Activated naive CD4-positive, alpha-beta T cell (primary cell): ENCODE measurements around the gene ENC1.
"Not testable (repeated sequence)": the region's sequence is repeated elsewhere in the genome, so short reads cannot be mapped to it uniquely, and the experiment has no call there.

Experiments used
- DNase-seq, 4 experiments: peaks; one replicate each; lab custom pipeline; 2025; lab: John Stamatoyannopoulos, UW

Gene ENC1

DNA sequence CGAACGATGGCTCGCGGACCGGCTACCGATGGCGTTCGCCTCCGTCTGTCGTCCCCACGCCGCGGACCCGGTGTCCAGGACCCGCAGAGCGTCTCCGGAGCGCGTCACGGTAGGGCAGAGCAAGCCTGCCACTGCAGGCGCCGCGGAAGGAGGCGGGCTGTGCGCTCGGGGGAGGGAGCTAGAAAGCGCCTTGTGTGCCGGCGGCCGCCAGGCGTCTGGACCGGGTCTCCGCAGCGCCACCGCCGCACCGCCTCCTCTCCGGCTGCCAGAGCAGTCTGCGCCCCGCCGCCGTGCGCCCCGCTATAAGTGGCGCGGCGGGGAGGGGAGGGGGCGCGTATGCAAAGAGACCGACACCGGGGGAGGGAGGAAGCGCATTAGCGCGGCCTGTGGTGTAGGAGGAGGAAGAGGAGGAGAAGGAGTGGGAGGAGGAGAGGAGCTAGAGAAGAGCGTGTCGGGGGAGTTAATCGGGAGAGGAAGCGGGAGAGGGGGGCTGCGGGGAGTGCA is at the start of gene ENC1:
ENC1 (minus strand) TSS at position 279 of the 504 bp plus-strand sequence. CDS start 4,243 bp downstream, outside the sequence.
- peak; percentile 35 to 74 (median 46) for DNase-seq

DNA sequence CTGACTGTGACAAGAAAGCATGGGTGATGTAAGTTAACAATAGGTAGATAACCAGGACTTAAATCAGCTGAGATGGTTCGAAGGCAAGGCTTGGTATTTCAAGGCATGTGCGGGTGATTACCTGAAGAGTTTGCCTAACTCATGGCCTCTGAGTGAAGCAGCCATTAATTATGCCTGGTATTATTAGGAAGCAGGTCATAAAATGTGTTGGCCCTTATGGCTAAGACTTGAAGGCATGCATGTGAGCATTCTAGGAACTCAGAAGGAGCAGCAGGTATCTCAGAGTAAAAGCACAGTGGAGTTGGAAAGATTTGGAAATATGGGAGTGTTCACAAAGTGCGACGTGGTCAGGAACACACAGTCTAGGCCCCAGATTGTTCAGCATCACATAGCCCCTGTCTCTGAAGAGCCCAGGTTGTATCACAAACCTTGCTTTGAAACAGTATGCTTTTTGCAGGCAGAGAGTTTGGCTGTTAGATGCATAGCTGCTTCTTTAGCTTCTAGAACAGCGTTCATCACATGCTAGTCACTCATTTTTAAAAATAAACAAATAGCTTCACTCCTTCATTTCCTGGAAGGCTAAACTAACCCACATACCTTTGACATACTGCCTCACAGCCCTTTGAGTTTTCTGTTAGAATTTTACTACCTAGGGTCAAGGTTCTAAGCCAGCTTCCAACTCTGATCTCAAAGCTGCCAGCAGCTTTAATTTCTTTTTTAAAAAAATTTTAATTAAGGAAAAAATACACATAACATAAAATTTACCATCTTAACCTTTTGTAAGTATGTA is 46.6 kb upstream of the ENC1 start:
- no peak for DNase-seq

- DNase-seq, result no peak
Observed at GRCh38 chr5:74685979-74686631, 45.6 kb upstream of the ENC1 start.

DNA sequence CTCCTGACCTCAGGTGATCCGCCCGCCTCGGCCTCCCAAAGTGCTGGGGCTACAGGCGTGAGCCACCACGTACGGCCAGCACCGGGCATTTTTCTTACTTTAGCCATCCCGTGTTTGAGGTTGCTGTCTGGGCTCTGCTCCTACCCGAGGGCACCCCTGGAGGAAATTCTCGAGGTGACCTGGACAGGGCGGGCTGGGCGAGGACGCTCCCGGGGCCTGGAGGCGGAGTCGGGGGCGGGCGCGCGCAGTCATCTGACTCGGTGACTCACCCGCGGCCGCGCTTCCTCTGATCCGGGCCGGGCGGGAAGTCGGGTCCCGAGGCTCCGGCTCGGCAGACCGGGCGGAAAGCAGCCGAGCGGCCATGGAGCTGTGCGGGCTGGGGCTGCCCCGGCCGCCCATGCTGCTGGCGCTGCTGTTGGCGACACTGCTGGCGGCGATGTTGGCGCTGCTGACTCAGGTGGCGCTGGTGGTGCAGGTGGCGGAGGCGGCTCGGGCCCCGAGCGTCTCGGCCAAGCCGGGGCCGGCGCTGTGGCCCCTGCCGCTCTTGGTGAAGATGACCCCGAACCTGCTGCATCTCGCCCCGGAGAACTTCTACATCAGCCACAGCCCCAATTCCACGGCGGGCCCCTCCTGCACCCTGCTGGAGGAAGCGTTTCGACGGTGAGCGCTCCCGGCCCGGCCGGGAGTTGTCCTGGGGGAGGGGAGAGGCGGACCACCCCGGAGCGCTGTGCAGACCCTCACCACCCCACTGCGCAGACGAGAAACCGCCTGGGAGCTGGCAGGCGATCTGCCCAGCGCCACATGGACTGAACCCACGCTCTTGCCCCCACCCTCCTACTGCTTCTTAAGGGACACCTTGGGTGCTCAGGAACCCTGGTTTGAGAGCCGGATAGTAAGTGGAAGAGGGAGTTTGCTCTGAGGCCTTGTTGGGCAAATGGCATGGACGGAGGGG is 44.6 kb upstream of the ENC1 start, which contains the start of gene HEXB:
HEXB (plus strand) TSS at position 334 of the 952 bp plus-strand sequence; CDS start at position 362, 28 bp downstream.
- DNase-seq, result peak; percentile 47 to 81 (median 60)

DNA sequence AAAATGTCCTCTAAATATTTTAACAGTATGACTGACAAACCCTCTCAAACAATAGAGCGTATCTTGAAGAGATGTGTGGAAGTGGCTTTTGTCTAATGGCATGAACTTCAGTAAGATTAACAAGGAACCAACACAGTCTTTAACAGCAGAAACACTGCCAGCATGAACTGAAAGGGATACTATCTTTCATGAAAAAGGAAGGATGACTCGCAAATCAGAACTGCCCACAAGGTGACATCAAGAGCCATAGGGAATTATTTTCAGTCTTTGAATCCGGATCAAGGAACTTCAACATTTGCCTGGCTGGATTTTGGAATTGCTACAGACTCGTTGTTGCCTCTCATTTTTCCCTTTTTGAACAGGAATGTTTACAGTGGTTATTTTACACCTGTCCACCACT is 39.4 kb upstream of the ENC1 start:
- no peak for DNase-seq

- DNase-seq, result not testable (repeated sequence)
Observed at GRCh38 chr5:74679300-74679699, 38.8 kb upstream of the ENC1 start.

- DNase-seq, result not testable (repeated sequence)
Observed at GRCh38 chr5:74678123-74678522, 37.6 kb upstream of the ENC1 start.

GRCh38 chr5:74676466-74676865 is 35.9 kb upstream of the ENC1 start:
- DNase-seq, result not testable (repeated sequence)

- DNase-seq, result no peak
Observed at GRCh38 chr5:74673011-74673790, 32.7 kb upstream of the ENC1 start.

GRCh38 chr5:74672215-74672877 is 31.8 kb upstream of the ENC1 start:
- no peak for DNase-seq

- DNase-seq, result no peak
Observed at GRCh38 chr5:74670396-74671038, 30.0 kb upstream of the ENC1 start.

DNA sequence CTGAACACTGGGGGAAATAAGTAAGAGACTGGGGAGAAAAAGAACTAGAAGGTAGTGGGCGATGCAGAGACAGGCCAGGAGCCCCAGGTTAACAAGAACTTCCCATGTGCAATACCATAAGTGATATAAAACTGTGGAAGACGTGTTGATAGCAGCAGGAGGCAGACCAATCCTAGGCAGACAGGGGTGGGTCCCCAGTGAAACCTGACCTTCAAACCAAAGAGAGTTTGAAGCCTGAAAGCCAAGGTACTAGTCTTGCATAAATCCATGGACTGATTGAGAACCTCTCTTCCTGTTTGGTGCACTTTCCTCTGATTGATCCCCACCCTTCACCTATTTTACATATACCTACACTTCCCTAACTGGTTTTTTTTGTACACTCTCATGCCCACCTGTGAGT is 29.3 kb upstream of the ENC1 start:
- DNase-seq, result no peak

DNA sequence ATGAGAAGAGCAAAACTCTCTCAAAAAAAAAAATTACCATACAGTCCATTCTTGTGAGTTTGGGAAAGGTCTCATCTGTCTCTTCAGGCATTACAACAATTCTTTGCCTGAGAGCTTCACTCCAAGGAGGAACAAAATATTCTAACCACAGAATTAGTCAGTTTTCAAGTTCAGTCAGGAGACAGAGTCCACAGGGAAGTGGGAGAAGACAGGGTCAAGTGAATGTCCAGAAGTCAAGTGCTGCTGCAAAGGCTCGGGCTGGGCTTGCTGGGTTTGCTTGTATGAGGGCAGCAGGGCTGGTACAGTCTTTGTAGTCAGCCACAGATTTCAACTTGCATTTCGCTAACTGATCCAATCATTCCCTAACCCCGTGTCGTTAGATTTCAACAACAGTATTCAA is 26.9 kb upstream of the ENC1 start:
- no peak for DNase-seq

GRCh38 chr5:74665816-74666215 is 25.3 kb upstream of the ENC1 start:
- DNase-seq, result no peak

DNA sequence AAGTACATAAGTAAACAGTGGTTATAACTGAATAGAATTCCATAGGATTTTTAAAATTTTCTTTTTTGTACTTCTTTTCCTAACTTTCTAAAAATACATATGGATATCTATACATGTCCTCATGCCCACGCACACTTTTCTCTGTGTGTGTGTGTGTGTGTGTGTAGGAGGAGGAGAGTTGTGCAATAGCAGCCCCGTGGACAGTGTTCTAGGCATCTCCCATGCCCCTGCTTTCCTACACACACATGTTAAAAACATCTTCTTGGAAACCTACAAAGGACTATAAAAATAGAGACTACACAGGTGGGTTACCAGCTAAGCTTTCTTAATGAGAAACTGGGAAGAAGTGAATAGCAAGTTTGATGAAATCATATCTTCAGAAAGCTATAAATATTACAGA is 24.7 kb upstream of the ENC1 start:
- DNase-seq, result no peak

GRCh38 chr5:74664551-74664950 is 24.0 kb upstream of the ENC1 start:
- no peak for DNase-seq

DNA sequence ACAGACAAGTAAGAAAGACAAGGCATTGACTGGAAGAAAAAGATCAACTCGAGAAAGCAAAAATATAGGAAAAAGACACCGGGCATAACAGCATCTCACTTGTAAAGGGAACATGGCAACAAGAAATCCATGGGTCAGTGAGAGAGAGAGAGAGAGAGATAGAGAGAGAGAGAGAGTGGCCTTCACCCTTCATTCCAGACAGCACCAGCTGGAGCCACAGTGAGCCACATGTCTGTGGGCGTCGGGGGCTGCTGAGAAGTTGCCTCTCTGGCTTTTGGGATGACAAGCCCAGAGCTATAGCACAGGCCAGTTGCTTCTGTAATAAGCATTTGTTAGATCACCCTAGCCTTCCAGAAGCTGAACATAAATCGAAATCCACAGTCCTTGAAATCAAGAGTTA is 20.3 kb upstream of the ENC1 start:
- DNase-seq, result no peak

DNA sequence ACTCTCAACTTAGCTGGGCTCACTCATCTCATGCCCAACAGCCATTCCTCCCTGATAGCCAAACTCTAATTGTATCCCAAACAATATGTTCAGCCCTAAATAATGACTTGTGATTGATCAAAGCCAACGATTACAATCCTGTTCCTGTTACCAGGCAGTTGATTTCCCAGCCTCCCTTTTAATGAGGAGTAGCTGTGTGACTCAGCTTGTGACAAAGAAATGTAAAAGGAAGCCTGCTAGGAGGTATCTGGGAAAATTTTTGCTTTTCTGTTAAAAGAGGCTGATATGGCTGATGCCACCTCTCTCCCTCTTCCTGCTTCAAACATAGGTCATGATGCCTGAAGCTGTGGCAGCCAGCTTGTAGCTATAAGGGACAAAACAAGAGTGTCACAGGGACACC is 19.6 kb upstream of the ENC1 start:
- DNase-seq, result no peak

- no peak for DNase-seq
Observed at GRCh38 chr5:74659172-74659571, 18.6 kb upstream of the ENC1 start.

DNA sequence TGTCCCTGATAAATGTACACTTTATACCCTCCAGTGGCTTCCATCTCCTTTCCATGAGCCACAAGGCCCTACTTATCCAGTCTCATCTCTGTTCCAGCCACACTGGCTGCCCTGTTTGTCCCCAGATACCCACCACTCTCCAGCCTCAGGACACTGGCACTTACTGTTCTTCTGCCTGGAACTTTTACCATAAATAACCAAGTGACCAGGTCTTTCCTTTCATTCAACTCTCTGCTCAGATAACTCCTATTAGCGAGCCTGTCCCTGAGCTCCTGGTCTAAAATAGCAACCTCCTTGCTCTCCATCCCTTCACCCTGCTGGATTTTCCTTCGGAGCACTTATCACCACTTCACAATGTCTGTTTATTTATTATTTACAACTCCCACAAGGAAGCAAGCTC is 16.6 kb upstream of the ENC1 start:
- no peak for DNase-seq
